Astrocyte of the cerebellum (primary cell): ENCODE results near the gene GABRB2.

Source experiments
- DNase-seq: peaks from one replicate; pipeline ENCODE4 v3.0.0-alpha.2; 2011; ENCODE audit warnings: low read depth
- H3K4me3 ChIP-seq: 2 replicates; pipeline ENCODE4 v1.5.1; 2011; ENCODE audit warnings: mild to moderate bottlenecking, low read depth, low read length, moderate library complexity
- CTCF ChIP-seq: IDR thresholded peaks from 2 replicates; pipeline ENCODE4 v1.5.1; 2012; ENCODE audit warnings: low read length, low read depth, moderate library complexity, mild to moderate bottlenecking; ENCODE audit errors: missing control alignments
- in situ Hi-C: cut with HindIII; loops from 2 replicates; pipeline ENCODE4 v1.10.0; 2017; ENCODE audit warnings: low sequenced_read_pairs

The GABRB2 gene

GRCh38 chr5:161412792-161413191 is 133.7 kb downstream of the GABRB2 start:
- in situ Hi-C loops, result no loop called here
- no peak overlapping the region for H3K4me3 ChIP-seq
- DNase-seq, result no peak
- TF ChIP-seq CTCF, result no peak

GRCh38 chr5:161411156-161411555 is 135.4 kb downstream of the GABRB2 start:
- DNase-seq, result no peak
- no peak overlapping the region for H3K4me3 ChIP-seq
- in situ Hi-C loops, result no loop called here
- TF ChIP-seq CTCF, result no peak

GRCh38 chr5:161410640-161411039 is 135.9 kb downstream of the GABRB2 start:
- no peak for DNase-seq
- no peak for TF ChIP-seq CTCF
- H3K4me3 ChIP-seq, result no peak overlapping the region
- in situ Hi-C loops, result no loop called here

GRCh38 chr5:161409471-161409870 is 137.1 kb downstream of the GABRB2 start:
- DNase-seq, result no peak
- in situ Hi-C loops, result no loop called here
- TF ChIP-seq CTCF, result no peak
- H3K4me3 ChIP-seq, result no peak overlapping the region

GRCh38 chr5:161406880-161407279 is 139.6 kb downstream of the GABRB2 start:
- TF ChIP-seq CTCF, result no peak
- no peak overlapping the region for H3K4me3 ChIP-seq
- no peak for DNase-seq
- in situ Hi-C loops, result no loop called here

GRCh38 chr5:161403996-161404395 is 142.5 kb downstream of the GABRB2 start:
- DNase-seq, result no peak
- H3K4me3 ChIP-seq, result no peak overlapping the region
- in situ Hi-C loops, result no loop called here
- TF ChIP-seq CTCF, result no peak

GRCh38 chr5:161403121-161403520 is 143.4 kb downstream of the GABRB2 start:
- in situ Hi-C loops, result no loop called here
- no peak for DNase-seq
- no peak for TF ChIP-seq CTCF
- no peak overlapping the region for H3K4me3 ChIP-seq
